Ishikawa (cell line): ENCODE measurements around the gene HDLBP.

Experiments
- CEBPB ChIP-seq: IDR thresholded peaks from 2 replicates; pipeline ENCODE4 v1.6.1; 2012
- CREB1 ChIP-seq: IDR thresholded peaks from 2 replicates; pipeline ENCODE4 v1.6.1; 2012; ENCODE audit warnings: low read depth
- EGR1 ChIP-seq: IDR thresholded peaks from 2 replicates; pipeline ENCODE4 v1.6.1; 2012
- EP300 ChIP-seq: IDR thresholded peaks from 2 replicates; pipeline ENCODE4 v1.6.1; 2012; ENCODE audit warnings: borderline replicate concordance
- FOXM1 ChIP-seq: IDR thresholded peaks from 2 replicates; pipeline ENCODE4 v1.6.1; 2012; ENCODE audit warnings: low read depth, borderline replicate concordance
- MAX ChIP-seq: IDR thresholded peaks from 2 replicates; pipeline ENCODE4 v1.6.1; 2012
- NFIC ChIP-seq: IDR thresholded peaks from 2 replicates; pipeline ENCODE4 v1.6.1; 2012
- RAD21 ChIP-seq: IDR thresholded peaks from 2 replicates; pipeline ENCODE4 v1.6.1; 2012; ENCODE audit warnings: low read depth
- REST ChIP-seq: IDR thresholded peaks from 2 replicates; pipeline ENCODE4 v1.6.1; 2012; ENCODE audit warnings: low read depth, mild to moderate bottlenecking
- TAF1 ChIP-seq: IDR thresholded peaks from 2 replicates; pipeline ENCODE4 v1.6.1; 2012; ENCODE audit warnings: low read depth, mild to moderate bottlenecking
- TCF12 ChIP-seq: IDR thresholded peaks from 2 replicates; pipeline ENCODE4 v1.6.1; 2012; ENCODE audit warnings: low read depth
- TEAD4 ChIP-seq: IDR thresholded peaks from 2 replicates; pipeline ENCODE4 v1.6.1; 2012
- YY1 ChIP-seq: IDR thresholded peaks from 2 replicates; pipeline ENCODE4 v1.6.1; 2012; ENCODE audit warnings: low read depth
- ZBTB7A ChIP-seq: IDR thresholded peaks from 2 replicates; pipeline ENCODE4 v1.6.1; 2012; ENCODE audit warnings: low read depth
- TF ChIP-seq, protein P1 (sequence below): IDR thresholded peaks from 2 replicates; pipeline ENCODE4 v1.6.1; 2012

Gene HDLBP

GRCh38 chr2:241260911-241261310 lies 54.6 kb downstream of the HDLBP start:
- TF ChIP-seq RAD21 (no peak), TCF12 (no peak), FOXM1 (no peak), MAX (no peak), CEBPB (no peak), EP300 (no peak), EGR1 (no peak), TAF1 (no peak), NFIC (no peak), ZBTB7A (no peak), REST (no peak), CREB1 (no peak), YY1 (no peak), TEAD4 (no peak)
- TF ChIP-seq, protein P1, sequence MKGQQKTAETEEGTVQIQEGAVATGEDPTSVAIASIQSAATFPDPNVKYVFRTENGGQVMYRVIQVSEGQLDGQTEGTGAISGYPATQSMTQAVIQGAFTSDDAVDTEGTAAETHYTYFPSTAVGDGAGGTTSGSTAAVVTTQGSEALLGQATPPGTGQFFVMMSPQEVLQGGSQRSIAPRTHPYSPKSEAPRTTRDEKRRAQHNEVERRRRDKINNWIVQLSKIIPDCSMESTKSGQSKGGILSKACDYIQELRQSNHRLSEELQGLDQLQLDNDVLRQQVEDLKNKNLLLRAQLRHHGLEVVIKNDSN, result no peak

- TF ChIP-seq TCF12, result no peak
- no peak for TF ChIP-seq TEAD4
- TF ChIP-seq EP300, result no peak
- TF ChIP-seq CEBPB, result no peak
- TF ChIP-seq MAX, result no peak
- no peak for TF ChIP-seq EGR1
- no peak for TF ChIP-seq TAF1
- no peak for TF ChIP-seq CREB1
- TF ChIP-seq FOXM1, result no peak
- TF ChIP-seq NFIC, result no peak
- no peak for TF ChIP-seq RAD21
- TF ChIP-seq, protein P1, result no peak
- TF ChIP-seq ZBTB7A, result no peak
Measured at GRCh38 chr2:241258505-241259280, 56.8 kb downstream of the HDLBP start.

DNA sequence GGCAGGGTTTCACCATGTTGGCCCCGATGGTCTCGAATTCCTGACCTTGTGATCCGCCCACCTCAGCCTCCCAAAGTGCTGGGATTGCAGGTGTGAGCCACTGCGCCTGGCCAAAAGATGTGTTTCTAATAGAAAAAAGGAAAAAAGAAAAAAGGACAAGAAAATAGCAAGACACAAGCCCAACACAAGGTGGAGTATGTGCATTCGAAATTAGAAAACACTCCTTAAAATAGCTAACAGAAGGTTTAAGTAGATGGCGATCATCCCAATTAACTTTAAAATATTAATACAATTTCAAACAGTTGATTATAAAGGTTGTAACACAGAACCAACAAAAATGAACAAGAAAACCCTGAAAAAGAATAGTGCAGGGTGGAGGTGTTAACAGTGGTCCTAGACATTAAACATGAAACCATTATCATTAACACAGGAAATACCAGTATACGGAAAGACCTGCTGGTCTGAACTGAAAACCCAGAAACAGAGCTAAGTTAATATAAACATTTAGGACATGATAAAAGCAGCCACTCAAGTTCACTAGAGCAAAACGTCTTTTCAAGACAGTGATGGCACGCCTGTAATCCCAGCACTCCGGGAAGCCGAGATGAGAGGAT lies 57.9 kb downstream of the HDLBP start:
- TF ChIP-seq MAX, result no peak
- TF ChIP-seq EP300, result no peak
- TF ChIP-seq REST, result no peak
- TF ChIP-seq CREB1, result no peak
- TF ChIP-seq TAF1, result no peak
- no peak for TF ChIP-seq NFIC
- no peak for TF ChIP-seq CEBPB
- TF ChIP-seq EGR1, result no peak
- TF ChIP-seq RAD21, result no peak
- TF ChIP-seq FOXM1, result no peak
- no peak for TF ChIP-seq ZBTB7A

- TF ChIP-seq EGR1 (no peak), MAX (no peak), TEAD4 (no peak), TCF12 (no peak), NFIC (no peak), RAD21 (no peak), ZBTB7A (no peak), YY1 (no peak), TAF1 (no peak), CEBPB (no peak), FOXM1 (no peak), EP300 (no peak)
- TF ChIP-seq, protein P1, result no peak
Measured at GRCh38 chr2:241256168-241256545, 59.3 kb downstream of the HDLBP start.
